ENCODE data around the gene ZNF133. TPM values are rescaled to one million over a fixed set of nuclear protein-coding genes. Genes with fewer than 3 reads are reported as not detected.

The ZNF133 gene
- total and polyA plus RNA-seq, 2 experiments from 2014 or later = 9.4 to 15.1 TPM

DNA sequence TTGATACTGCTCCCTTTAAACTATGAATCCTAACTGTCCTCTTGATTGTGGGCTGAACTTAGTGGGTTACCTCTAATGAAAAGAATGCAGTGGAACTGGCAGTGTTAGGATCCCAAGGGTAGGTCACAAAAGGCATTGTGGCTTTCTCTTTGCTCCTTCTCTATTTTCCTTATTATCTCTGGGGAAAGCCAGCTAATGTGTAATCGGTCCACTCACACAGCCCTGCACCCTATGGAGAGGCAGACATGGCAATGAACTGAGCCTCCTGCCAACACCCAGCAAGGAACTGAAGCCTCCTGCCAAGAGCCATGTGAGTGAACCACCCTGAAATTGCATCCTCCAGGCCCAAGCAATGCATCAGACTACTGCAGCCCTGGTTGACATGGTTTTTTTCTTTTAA, 24.6 kb upstream of the ZNF133 start (continued):
- TF ChIP-seq, protein P1, sequence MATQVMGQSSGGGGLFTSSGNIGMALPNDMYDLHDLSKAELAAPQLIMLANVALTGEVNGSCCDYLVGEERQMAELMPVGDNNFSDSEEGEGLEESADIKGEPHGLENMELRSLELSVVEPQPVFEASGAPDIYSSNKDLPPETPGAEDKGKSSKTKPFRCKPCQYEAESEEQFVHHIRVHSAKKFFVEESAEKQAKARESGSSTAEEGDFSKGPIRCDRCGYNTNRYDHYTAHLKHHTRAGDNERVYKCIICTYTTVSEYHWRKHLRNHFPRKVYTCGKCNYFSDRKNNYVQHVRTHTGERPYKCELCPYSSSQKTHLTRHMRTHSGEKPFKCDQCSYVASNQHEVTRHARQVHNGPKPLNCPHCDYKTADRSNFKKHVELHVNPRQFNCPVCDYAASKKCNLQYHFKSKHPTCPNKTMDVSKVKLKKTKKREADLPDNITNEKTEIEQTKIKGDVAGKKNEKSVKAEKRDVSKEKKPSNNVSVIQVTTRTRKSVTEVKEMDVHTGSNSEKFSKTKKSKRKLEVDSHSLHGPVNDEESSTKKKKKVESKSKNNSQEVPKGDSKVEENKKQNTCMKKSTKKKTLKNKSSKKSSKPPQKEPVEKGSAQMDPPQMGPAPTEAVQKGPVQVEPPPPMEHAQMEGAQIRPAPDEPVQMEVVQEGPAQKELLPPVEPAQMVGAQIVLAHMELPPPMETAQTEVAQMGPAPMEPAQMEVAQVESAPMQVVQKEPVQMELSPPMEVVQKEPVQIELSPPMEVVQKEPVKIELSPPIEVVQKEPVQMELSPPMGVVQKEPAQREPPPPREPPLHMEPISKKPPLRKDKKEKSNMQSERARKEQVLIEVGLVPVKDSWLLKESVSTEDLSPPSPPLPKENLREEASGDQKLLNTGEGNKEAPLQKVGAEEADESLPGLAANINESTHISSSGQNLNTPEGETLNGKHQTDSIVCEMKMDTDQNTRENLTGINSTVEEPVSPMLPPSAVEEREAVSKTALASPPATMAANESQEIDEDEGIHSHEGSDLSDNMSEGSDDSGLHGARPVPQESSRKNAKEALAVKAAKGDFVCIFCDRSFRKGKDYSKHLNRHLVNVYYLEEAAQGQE (IDR thresholded peaks at IDR 0.05; ENCODE audit: unreplicated experiment) = no peak
- no peak for TF ChIP-seq CREB1 (CRISPR knock-in tag; IDR thresholded peaks at IDR 0.05; ENCODE audit: low read depth)
- TF ChIP-seq, protein P2, sequence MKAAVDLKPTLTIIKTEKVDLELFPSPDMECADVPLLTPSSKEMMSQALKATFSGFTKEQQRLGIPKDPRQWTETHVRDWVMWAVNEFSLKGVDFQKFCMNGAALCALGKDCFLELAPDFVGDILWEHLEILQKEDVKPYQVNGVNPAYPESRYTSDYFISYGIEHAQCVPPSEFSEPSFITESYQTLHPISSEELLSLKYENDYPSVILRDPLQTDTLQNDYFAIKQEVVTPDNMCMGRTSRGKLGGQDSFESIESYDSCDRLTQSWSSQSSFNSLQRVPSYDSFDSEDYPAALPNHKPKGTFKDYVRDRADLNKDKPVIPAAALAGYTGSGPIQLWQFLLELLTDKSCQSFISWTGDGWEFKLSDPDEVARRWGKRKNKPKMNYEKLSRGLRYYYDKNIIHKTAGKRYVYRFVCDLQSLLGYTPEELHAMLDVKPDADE (IDR thresholded peaks at IDR 0.05) = no peak
- TF ChIP-seq STAT1 (IDR thresholded peaks at IDR 0.05; ENCODE audit: unreplicated experiment) = no peak
- no peak for TF ChIP-seq ZNF114 (CRISPR knock-in tag; IDR thresholded peaks at IDR 0.05)

DNA sequence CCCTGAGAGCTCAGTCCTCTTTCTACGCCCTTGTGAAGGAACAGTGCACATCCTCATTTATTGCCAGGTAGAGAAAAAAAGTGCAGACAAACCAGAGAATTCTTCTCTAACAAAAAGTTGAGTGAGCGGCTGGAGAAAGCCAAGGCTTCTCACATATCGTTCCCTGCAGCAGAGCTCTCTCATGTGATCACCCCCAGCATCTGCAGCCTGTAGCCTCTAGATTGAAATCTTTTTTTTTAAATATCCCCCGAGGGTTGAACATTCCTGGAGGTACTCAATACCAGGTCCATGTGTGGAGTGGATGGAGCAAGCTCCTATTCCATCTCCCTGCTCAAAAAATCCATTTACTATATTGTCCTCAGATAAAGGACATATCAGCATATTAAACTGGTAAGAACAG, 22.9 kb upstream of the ZNF133 start:
- H3K4me1 ChIP-seq (ENCODE audit: insufficient read depth) = no peaks in the 10 kb centered on the region
- H3K79me2 ChIP-seq (replicated peaks; ENCODE audit: insufficient read depth) = no peaks in the 10 kb centered on the region
- H2AFZ ChIP-seq = no peak overlapping the region
- Mint-ChIP-seq H3K4me1 (peaks cover 5% of the 10 kb centered on the region; the same call in 2 of the 3 replicates), H3K27me3 (ENCODE audit: insufficient read depth, low read depth, poor library complexity) (no peaks in the 10 kb centered on the region), H3K36me3 (ENCODE audit: low read depth) (no peaks in the 10 kb centered on the region), H3K27ac (0 out of 2 replicates have a peak overlapping the region, but pooled peaks have one; percentile 15), H3K9me3 (no peaks in the 10 kb centered on the region), H3K4me3 (no peak overlapping the region)
- H3F3A ChIP-seq (replicated peaks; ENCODE audit: low read depth) = no peaks in the 10 kb centered on the region
- H3K4me2 ChIP-seq = no peak overlapping the region
- no peaks in the 10 kb centered on the region for H3K9me2 ChIP-seq (ENCODE audit: insufficient read depth)
- DNase-seq (ENCODE audit: low spot score) (no peak), ATAC-seq (no peak)
- no peaks in the 10 kb centered on the region for H3K36me3 ChIP-seq (ENCODE audit: insufficient read depth)
- H4K20me1 ChIP-seq (replicated peaks; ENCODE audit: insufficient read depth) = no peaks in the 10 kb centered on the region
- H3K27ac ChIP-seq (ENCODE audit: low read depth) = no peak overlapping the region
- H3K4me3 ChIP-seq = no peak overlapping the region
- no peaks in the 10 kb centered on the region for H3K27me3 ChIP-seq (ENCODE audit: insufficient read depth)
- TF ChIP-seq NANOG (IDR thresholded peaks at IDR 0.05; ENCODE audit: borderline replicate concordance) (no peak), EZH2phosphoT487 (IDR thresholded peaks at IDR 0.05; ENCODE audit: unreplicated experiment) (no peak), POLR2AphosphoS5 (IDR thresholded peaks at IDR 0.05; ENCODE audit: low read depth) (no peak), STAT1 (IDR thresholded peaks at IDR 0.05; ENCODE audit: unreplicated experiment) (no peak)
- TF ChIP-seq, protein P3, sequence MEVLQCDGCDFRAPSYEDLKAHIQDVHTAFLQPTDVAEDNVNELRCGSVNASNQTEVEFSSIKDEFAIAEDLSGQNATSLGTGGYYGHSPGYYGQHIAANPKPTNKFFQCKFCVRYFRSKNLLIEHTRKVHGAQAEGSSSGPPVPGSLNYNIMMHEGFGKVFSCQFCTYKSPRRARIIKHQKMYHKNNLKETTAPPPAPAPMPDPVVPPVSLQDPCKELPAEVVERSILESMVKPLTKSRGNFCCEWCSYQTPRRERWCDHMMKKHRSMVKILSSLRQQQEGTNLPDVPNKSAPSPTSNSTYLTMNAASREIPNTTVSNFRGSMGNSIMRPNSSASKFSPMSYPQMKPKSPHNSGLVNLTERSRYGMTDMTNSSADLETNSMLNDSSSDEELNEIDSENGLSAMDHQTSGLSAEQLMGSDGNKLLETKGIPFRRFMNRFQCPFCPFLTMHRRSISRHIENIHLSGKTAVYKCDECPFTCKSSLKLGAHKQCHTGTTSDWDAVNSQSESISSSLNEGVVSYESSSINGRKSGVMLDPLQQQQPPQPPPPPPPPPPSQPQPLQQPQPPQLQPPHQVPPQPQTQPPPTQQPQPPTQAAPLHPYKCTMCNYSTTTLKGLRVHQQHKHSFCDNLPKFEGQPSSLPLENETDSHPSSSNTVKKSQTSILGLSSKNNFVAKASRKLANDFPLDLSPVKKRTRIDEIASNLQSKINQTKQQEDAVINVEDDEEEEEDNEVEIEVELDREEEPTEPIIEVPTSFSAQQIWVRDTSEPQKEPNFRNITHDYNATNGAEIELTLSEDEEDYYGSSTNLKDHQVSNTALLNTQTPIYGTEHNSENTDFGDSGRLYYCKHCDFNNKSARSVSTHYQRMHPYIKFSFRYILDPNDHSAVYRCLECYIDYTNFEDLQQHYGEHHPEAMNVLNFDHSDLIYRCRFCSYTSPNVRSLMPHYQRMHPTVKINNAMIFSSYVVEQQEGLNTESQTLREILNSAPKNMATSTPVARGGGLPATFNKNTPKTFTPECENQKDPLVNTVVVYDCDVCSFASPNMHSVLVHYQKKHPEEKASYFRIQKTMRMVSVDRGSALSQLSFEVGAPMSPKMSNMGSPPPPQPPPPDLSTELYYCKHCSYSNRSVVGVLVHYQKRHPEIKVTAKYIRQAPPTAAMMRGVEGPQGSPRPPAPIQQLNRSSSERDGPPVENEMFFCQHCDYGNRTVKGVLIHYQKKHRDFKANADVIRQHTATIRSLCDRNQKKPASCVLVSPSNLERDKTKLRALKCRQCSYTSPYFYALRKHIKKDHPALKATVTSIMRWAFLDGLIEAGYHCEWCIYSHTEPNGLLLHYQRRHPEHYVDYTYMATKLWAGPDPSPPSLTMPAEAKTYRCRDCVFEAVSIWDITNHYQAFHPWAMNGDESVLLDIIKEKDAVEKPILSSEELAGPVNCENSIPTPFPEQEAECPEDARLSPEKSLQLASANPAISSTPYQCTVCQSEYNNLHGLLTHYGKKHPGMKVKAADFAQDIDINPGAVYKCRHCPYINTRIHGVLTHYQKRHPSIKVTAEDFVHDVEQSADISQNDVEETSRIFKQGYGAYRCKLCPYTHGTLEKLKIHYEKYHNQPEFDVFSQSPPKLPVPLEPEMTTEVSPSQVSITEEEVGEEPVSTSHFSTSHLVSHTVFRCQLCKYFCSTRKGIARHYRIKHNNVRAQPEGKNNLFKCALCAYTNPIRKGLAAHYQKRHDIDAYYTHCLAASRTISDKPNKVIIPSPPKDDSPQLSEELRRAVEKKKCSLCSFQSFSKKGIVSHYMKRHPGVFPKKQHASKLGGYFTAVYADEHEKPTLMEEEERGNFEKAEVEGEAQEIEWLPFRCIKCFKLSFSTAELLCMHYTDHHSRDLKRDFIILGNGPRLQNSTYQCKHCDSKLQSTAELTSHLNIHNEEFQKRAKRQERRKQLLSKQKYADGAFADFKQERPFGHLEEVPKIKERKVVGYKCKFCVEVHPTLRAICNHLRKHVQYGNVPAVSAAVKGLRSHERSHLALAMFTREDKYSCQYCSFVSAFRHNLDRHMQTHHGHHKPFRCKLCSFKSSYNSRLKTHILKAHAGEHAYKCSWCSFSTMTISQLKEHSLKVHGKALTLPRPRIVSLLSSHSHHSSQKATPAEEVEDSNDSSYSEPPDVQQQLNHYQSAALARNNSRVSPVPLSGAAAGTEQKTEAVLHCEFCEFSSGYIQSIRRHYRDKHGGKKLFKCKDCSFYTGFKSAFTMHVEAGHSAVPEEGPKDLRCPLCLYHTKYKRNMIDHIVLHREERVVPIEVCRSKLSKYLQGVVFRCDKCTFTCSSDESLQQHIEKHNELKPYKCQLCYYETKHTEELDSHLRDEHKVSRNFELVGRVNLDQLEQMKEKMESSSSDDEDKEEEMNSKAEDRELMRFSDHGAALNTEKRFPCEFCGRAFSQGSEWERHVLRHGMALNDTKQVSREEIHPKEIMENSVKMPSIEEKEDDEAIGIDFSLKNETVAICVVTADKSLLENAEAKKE (CRISPR knock-in tag; IDR thresholded peaks at IDR 0.05) = no peak
- TF ChIP-seq, protein P4, sequence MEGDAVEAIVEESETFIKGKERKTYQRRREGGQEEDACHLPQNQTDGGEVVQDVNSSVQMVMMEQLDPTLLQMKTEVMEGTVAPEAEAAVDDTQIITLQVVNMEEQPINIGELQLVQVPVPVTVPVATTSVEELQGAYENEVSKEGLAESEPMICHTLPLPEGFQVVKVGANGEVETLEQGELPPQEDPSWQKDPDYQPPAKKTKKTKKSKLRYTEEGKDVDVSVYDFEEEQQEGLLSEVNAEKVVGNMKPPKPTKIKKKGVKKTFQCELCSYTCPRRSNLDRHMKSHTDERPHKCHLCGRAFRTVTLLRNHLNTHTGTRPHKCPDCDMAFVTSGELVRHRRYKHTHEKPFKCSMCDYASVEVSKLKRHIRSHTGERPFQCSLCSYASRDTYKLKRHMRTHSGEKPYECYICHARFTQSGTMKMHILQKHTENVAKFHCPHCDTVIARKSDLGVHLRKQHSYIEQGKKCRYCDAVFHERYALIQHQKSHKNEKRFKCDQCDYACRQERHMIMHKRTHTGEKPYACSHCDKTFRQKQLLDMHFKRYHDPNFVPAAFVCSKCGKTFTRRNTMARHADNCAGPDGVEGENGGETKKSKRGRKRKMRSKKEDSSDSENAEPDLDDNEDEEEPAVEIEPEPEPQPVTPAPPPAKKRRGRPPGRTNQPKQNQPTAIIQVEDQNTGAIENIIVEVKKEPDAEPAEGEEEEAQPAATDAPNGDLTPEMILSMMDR (conservative IDR thresholded peaks at IDR 0.05; ENCODE audit: low read depth in 2 of 2) = no peak

All from GM23338 (cell line).